Lung microvascular endothelial cell (primary cell): ENCODE measurements around the gene SRSF5. TPM values are rescaled to one million over a fixed set of nuclear protein-coding genes. Genes with fewer than 3 reads are reported as not detected.

Experiments
- DNase-seq, 2 donors: peaks; one replicate each; pipeline versions ENCODE4 v3.0.0 to v3.0.0-alpha.2; 2010; ENCODE audit warnings: low read depth in 2 of 2
- total RNA-seq: library from RNA; depleted of rRNA; stranded (reverse); fragments of >200 nt; gene quantifications from 2 replicates; pipeline ENCODE4 v1.2.1, GENCODE V29; 2014

Gene SRSF5
- total RNA-seq, 1 donor from 2014 or later, result 117 TPM

- no peak for DNase-seq
Measured at GRCh38 chr14:69770559-69770958, 3.6 kb downstream of the SRSF5 start.

- no peak for DNase-seq
Measured at GRCh38 chr14:69771136-69771535, 4.2 kb downstream of the SRSF5 start.

- DNase-seq, result no peak
Measured at GRCh38 chr14:69772082-69773017, 5.4 kb downstream of the SRSF5 start.

- DNase-seq, result no peak
Measured at GRCh38 chr14:69773571-69774276, 6.8 kb downstream of the SRSF5 start.

- no peak for DNase-seq
Measured at GRCh38 chr14:69775012-69775411, 8.1 kb downstream of the SRSF5 start.

- no peak for DNase-seq
Measured at GRCh38 chr14:69776875-69777453, 10.0 kb downstream of the SRSF5 start.

- DNase-seq, result no peak
Measured at GRCh38 chr14:69779088-69779487, 12.1 kb downstream of the SRSF5 start.

GRCh38 chr14:69780092-69780491 lies 13.2 kb downstream of the SRSF5 start:
- no peak for DNase-seq

GRCh38 chr14:69780952-69781351 lies 14.0 kb downstream of the SRSF5 start:
- no peak for DNase-seq

GRCh38 chr14:69784942-69785341 lies 18.0 kb downstream of the SRSF5 start:
- no peak for DNase-seq

- no peak for DNase-seq
Measured at GRCh38 chr14:69786603-69787002, 19.7 kb downstream of the SRSF5 start.

- DNase-seq, result no peak
Measured at GRCh38 chr14:69789118-69789640, 22.2 kb downstream of the SRSF5 start.

GRCh38 chr14:69792887-69793421 lies 26.0 kb downstream of the SRSF5 start:
- DNase-seq, result no peak

- DNase-seq, result no peak
Measured at GRCh38 chr14:69794791-69795190, 27.8 kb downstream of the SRSF5 start.

- DNase-seq, result no peak
Measured at GRCh38 chr14:69795691-69796090, 28.7 kb downstream of the SRSF5 start.

GRCh38 chr14:69796797-69797500 lies 30.0 kb downstream of the SRSF5 start, which contains the start of gene SLC10A1:
Gene SLC10A1 (minus strand): TSS chr14:69797241. CDS start chr14:69797155, 86 bp downstream.
- DNase-seq, result no peak

- DNase-seq, result no peak
Measured at GRCh38 chr14:69797573-69798338, 30.8 kb downstream of the SRSF5 start.

- no peak for DNase-seq
Measured at GRCh38 chr14:69798339-69798735, 31.4 kb downstream of the SRSF5 start.

GRCh38 chr14:69803753-69804152 lies 36.8 kb downstream of the SRSF5 start:
- DNase-seq, result no peak

- no peak for DNase-seq
Measured at GRCh38 chr14:69804902-69805301, 38.0 kb downstream of the SRSF5 start.
